OCI-LY3 (cell line): ENCODE results near the gene ZNF280B.
A peak's percentile ranks its signal among the peaks of the same experiment; 100 is the strongest.
"Not testable (repeated sequence)": the region's sequence is repeated elsewhere in the genome, so short reads cannot be mapped to it uniquely, and the experiment has no call there.

Experiments
- H2AFZ ChIP-seq: fragments of 200-600, 300-600 bp; shearing (Covaris generic); 2 replicates; pipeline ENCODE4 v1.6.0; 2014; ENCODE audit warnings: antibody characterized with exemption, low read depth, low read length
- H3K27ac ChIP-seq: fragments of 200-600, 300-600 bp; sonication (generic); 2 replicates; pipeline ENCODE4 v1.5.1; 2014; ENCODE audit warnings: mild to moderate bottlenecking, low read length, moderate library complexity, mixed read lengths
- H3K27me3 ChIP-seq: fragments of 200-600, 300-600 bp; sonication (generic); 2 replicates; pipeline ENCODE4 v1.6.1; 2014; ENCODE audit warnings: low read depth, low read length, mixed read lengths
- H3K36me3 ChIP-seq: fragments of 200-600, 300-600 bp; sonication (generic); replicated peaks from 2 replicates; pipeline ENCODE3; 2014; ENCODE audit warnings: low read depth, low read length, mixed read lengths
- H3K4me1 ChIP-seq: fragments of 300-600, 200-600 bp; sonication (generic); 2 replicates; pipeline ENCODE4 v1.6.1; 2014; ENCODE audit warnings: low read length, mixed read lengths
- H3K4me2 ChIP-seq: fragments of 200-600, 300-600 bp; sonication (generic); 2 replicates; pipeline ENCODE4 v1.6.1; 2014; ENCODE audit warnings: low read length, mixed read lengths
- H3K4me3 ChIP-seq: fragments of 300-600, 200-600 bp; sonication (generic); 2 replicates; pipeline ENCODE4 v1.5.1; 2014; ENCODE audit warnings: antibody characterized with exemption, mild to moderate bottlenecking, low read length, moderate library complexity
- H3K79me2 ChIP-seq: fragments of 300-600, 200-600 bp; shearing (Covaris generic); 2 replicates; pipeline ENCODE4 v1.6.1; 2014; ENCODE audit warnings: mild to moderate bottlenecking, low read length, mixed read lengths
- H3K9ac ChIP-seq: fragments of 300-600, 200-600 bp; shearing (Covaris generic); 2 replicates; pipeline ENCODE4 v1.6.0; 2014; ENCODE audit warnings: mild to moderate bottlenecking, low read length, moderate library complexity
- H3K9me3 ChIP-seq: fragments of 200-600, 300-600 bp; shearing (Covaris generic); 2 replicates; pipeline ENCODE4 v1.6.1; 2014; ENCODE audit warnings: low read length, mixed read lengths; ENCODE audit not compliant: insufficient read depth
- H4K20me1 ChIP-seq: fragments of 200-600, 300-600 bp; sonication (generic); 2 replicates; pipeline ENCODE4 v1.6.1; 2016; ENCODE audit warnings: low read length, mixed read lengths; ENCODE audit not compliant: insufficient read depth
- CTCF ChIP-seq: fragments of 200-600, 300-600 bp; sonication (generic); IDR thresholded peaks from 2 replicates; pipeline ENCODE4 v1.5.1; 2014; ENCODE audit warnings: antibody characterized with exemption, low read length, low read depth
- EZH2phosphoT487 ChIP-seq: fragments of 200-600 bp; shearing (Covaris generic); IDR thresholded peaks from 2 replicates; pipeline ENCODE4 v1.6.1; 2018; ENCODE audit warnings: antibody characterized with exemption, mixed run types, low read depth

ZNF280B gene

GRCh38 chr22:22507743-22508273 lies 734 bp downstream of the ZNF280B start:
- H3K4me2 ChIP-seq: peak overlapping the region; percentile 95
- H4K20me1 ChIP-seq: no peaks in the 10 kb centered on the region
- no peaks in the 10 kb centered on the region for H3K27me3 ChIP-seq
- H3K9ac ChIP-seq: peak overlapping the region; percentile 85
- H3K4me1 ChIP-seq: peaks cover 8% of the 10 kb centered on the region; the same call in 1 of the 2 replicates
- no peak for TF ChIP-seq EZH2phosphoT487
- no peak for TF ChIP-seq CTCF
- peaks cover 8% of the 10 kb centered on the region for H3K36me3 ChIP-seq
- H3K9me3 ChIP-seq: no peaks in the 10 kb centered on the region
- H3K79me2 ChIP-seq: peaks cover 8% of the 10 kb centered on the region
- H3K4me3 ChIP-seq: peak overlapping the region; percentile 95
- H2AFZ ChIP-seq: peak overlapping the region; percentile 69; the same call in 1 of the 2 replicates
- no peak overlapping the region for H3K27ac ChIP-seq

GRCh38 chr22:22506736-22507135 lies 1.8 kb downstream of the ZNF280B start:
- Histone ChIP-seq H3K4me1 (peaks cover 8% of the 10 kb centered on the region; the same call in 1 of the 2 replicates), H3K27me3 (no peaks in the 10 kb centered on the region), H3K4me3 (no peak overlapping the region), H3K4me2 (no peak overlapping the region), H3K9me3 (no peaks in the 10 kb centered on the region), H3K36me3 (peaks cover 8% of the 10 kb centered on the region), H2AFZ (no peak overlapping the region), H3K27ac (no peak overlapping the region), H3K79me2 (peaks cover 8% of the 10 kb centered on the region), H3K9ac (no peak overlapping the region), H4K20me1 (no peaks in the 10 kb centered on the region)
- no peak for TF ChIP-seq CTCF
- no peak for TF ChIP-seq EZH2phosphoT487

GRCh38 chr22:22498267-22498666 lies 10.3 kb downstream of the ZNF280B start:
- no peak overlapping the region for H3K9ac ChIP-seq
- no peaks in the 10 kb centered on the region for H4K20me1 ChIP-seq
- H3K9me3 ChIP-seq: no peaks in the 10 kb centered on the region
- H3K36me3 ChIP-seq: no peaks in the 10 kb centered on the region
- no peak overlapping the region for H3K27ac ChIP-seq
- H2AFZ ChIP-seq: no peak overlapping the region
- no peaks in the 10 kb centered on the region for H3K27me3 ChIP-seq
- no peaks in the 10 kb centered on the region for H3K4me1 ChIP-seq
- no peak overlapping the region for H3K4me2 ChIP-seq
- H3K4me3 ChIP-seq: no peak overlapping the region
- H3K79me2 ChIP-seq: no peaks in the 10 kb centered on the region
- TF ChIP-seq CTCF (no peak), EZH2phosphoT487 (no peak)

- not testable (repeated sequence) for H2AFZ ChIP-seq, H4K20me1 ChIP-seq, H3K4me3 ChIP-seq, H3K36me3 ChIP-seq, H3K27me3 ChIP-seq, H3K9ac ChIP-seq, H3K4me1 ChIP-seq, H3K79me2 ChIP-seq, H3K27ac ChIP-seq, H3K9me3 ChIP-seq, H3K4me2 ChIP-seq
Measured at GRCh38 chr22:22491589-22491988, 17.0 kb downstream of the ZNF280B start.

GRCh38 chr22:22488736-22489135 lies 19.8 kb downstream of the ZNF280B start:
- no peak overlapping the region for H3K4me3 ChIP-seq
- H3K9ac ChIP-seq: no peak overlapping the region
- no peaks in the 10 kb centered on the region for H3K9me3 ChIP-seq
- H2AFZ ChIP-seq: no peak overlapping the region
- H3K79me2 ChIP-seq: no peaks in the 10 kb centered on the region
- no peaks in the 10 kb centered on the region for H3K27me3 ChIP-seq
- TF ChIP-seq EZH2phosphoT487: no peak
- TF ChIP-seq CTCF: no peak
- no peaks in the 10 kb centered on the region for H3K4me1 ChIP-seq
- H3K27ac ChIP-seq: no peak overlapping the region
- H4K20me1 ChIP-seq: no peaks in the 10 kb centered on the region
- no peak overlapping the region for H3K4me2 ChIP-seq
- peaks cover 6% of the 10 kb centered on the region for H3K36me3 ChIP-seq
